WTC11 (cell line): Measurements from ENCODE around the gene DEFB126. TPM values are rescaled to one million over a fixed set of nuclear protein-coding genes. Genes with fewer than 3 reads are reported as not detected.

Experiments used
- ATAC-seq: fragments of 200-7000 bp; cut with Tn5 transposase; 2 replicates; pipeline ENCODE4 v1.10.0; 2021; ENCODE audit warnings: mild to moderate bottlenecking, moderate library complexity
- CTCF ChIA-PET: fragments of 300-600 bp; sonication (Branson Sonifier 250); formaldehyde crosslinking; loops from one replicate; lab custom pipeline; 2021; ENCODE audit warnings: antibody characterized with exemption; lab: Charles Lee
- POLR2A ChIA-PET: fragments of 350-600 bp; sonication (Branson Sonifier 250); formaldehyde crosslinking; loops from one replicate; lab custom pipeline; 2021; ENCODE audit warnings: antibody characterized with exemption; lab: Charles Lee
- DNase-seq: peaks from one replicate; pipeline ENCODE4 v3.0.0; 2021; ENCODE audit warnings: low spot score
- H3K27ac Mint-ChIP-seq: 2 replicates; pipeline ENCODE4 v1.8.0; 2021; ENCODE audit warnings: mixed read lengths
- H3K27me3 Mint-ChIP-seq: 2 replicates; pipeline ENCODE4 v1.8.0; 2021; ENCODE audit warnings: low read depth, mild to moderate bottlenecking, moderate library complexity, mixed read lengths
- H3K36me3 Mint-ChIP-seq: 2 replicates; pipeline ENCODE4 v1.8.0; 2021; ENCODE audit warnings: mixed read lengths
- H3K4me1 Mint-ChIP-seq: 2 replicates; pipeline ENCODE4 v1.8.0; 2022; ENCODE audit warnings: mixed read lengths
- H3K4me3 Mint-ChIP-seq: 2 replicates; pipeline ENCODE4 v1.8.0; 2021; ENCODE audit warnings: mild to moderate bottlenecking, moderate library complexity, mixed read lengths
- H3K9me3 Mint-ChIP-seq: 2 replicates; pipeline ENCODE4 v1.8.0; 2021; ENCODE audit warnings: mixed read lengths
- AFF4 ChIP-seq: sonication (generic); formaldehyde crosslinking; IDR thresholded peaks from 2 replicates; pipeline ENCODE4 v1.8.1; 2023; ENCODE audit warnings: mild to moderate bottlenecking, missing genetic modification reagents, borderline replicate concordance
- ATF3 ChIP-seq: sonication (generic); formaldehyde crosslinking; conservative IDR thresholded peaks from 2 replicates; pipeline ENCODE4 v1.8.1; 2022; ENCODE audit warnings: mild to moderate bottlenecking, missing genetic modification reagents
- ATF6 ChIP-seq: sonication (generic); formaldehyde crosslinking; IDR thresholded peaks from 2 replicates; pipeline ENCODE4 v1.8.1; 2023; ENCODE audit warnings: mild to moderate bottlenecking, missing genetic modification reagents
- CTCF ChIP-seq: fragments of 200-600 bp; IDR thresholded peaks from 2 replicates; pipeline ENCODE4 v1.8.0; 2022; ENCODE audit warnings: antibody characterized with exemption
- E2F1 ChIP-seq: sonication (generic); formaldehyde crosslinking; IDR thresholded peaks from 2 replicates; pipeline ENCODE4 v1.8.0; 2022; ENCODE audit warnings: mild to moderate bottlenecking, missing genetic modification reagents
- ESRRA ChIP-seq: sonication (generic); formaldehyde crosslinking; IDR thresholded peaks from 2 replicates; pipeline ENCODE4 v1.8.1; 2022; ENCODE audit warnings: mild to moderate bottlenecking, missing genetic modification reagents, borderline replicate concordance
- ETV6 ChIP-seq: sonication (generic); formaldehyde crosslinking; IDR thresholded peaks from 2 replicates; pipeline ENCODE4 v1.8.1; 2022; ENCODE audit warnings: mild to moderate bottlenecking, missing genetic modification reagents
- FOXP1 ChIP-seq: sonication (generic); formaldehyde crosslinking; IDR thresholded peaks from 2 replicates; pipeline ENCODE4 v1.8.0; 2022; ENCODE audit warnings: missing genetic modification reagents, mild to moderate bottlenecking, moderate library complexity, borderline replicate concordance
- IRF1 ChIP-seq: sonication (generic); formaldehyde crosslinking; IDR thresholded peaks from 2 replicates; pipeline ENCODE4 v1.8.0; 2023; ENCODE audit warnings: missing genetic modification reagents
- MAX ChIP-seq: sonication (generic); formaldehyde crosslinking; IDR thresholded peaks from 2 replicates; pipeline ENCODE4 v1.8.0; 2022; ENCODE audit warnings: mild to moderate bottlenecking, missing genetic modification reagents
- NFYB ChIP-seq: sonication (generic); formaldehyde crosslinking; conservative IDR thresholded peaks from 2 replicates; pipeline ENCODE4 v1.8.0; 2022; ENCODE audit warnings: low read depth, missing genetic modification reagents
- PREB ChIP-seq: sonication (generic); formaldehyde crosslinking; IDR thresholded peaks from 2 replicates; pipeline ENCODE4 v1.8.1; 2022; ENCODE audit warnings: mild to moderate bottlenecking, missing genetic modification reagents, moderate library complexity, borderline replicate concordance
- RELA ChIP-seq: sonication (generic); formaldehyde crosslinking; IDR thresholded peaks from 2 replicates; pipeline ENCODE4 v1.8.1; 2022; ENCODE audit warnings: missing genetic modification reagents, mild to moderate bottlenecking, borderline replicate concordance
- STAT6 ChIP-seq: sonication (generic); formaldehyde crosslinking; conservative IDR thresholded peaks from 2 replicates; pipeline ENCODE4 v1.8.1; 2023; ENCODE audit warnings: mild to moderate bottlenecking, low read depth, missing genetic modification reagents, moderate library complexity
- TEAD4 ChIP-seq: sonication (generic); formaldehyde crosslinking; IDR thresholded peaks from 2 replicates; pipeline ENCODE4 v1.8.0; 2022; ENCODE audit warnings: mild to moderate bottlenecking, missing genetic modification reagents
- ZNF121 ChIP-seq: sonication (generic); formaldehyde crosslinking; IDR thresholded peaks from 2 replicates; pipeline ENCODE4 v1.8.0; 2023; ENCODE audit warnings: missing genetic modification reagents
- ZNF219 ChIP-seq: sonication (generic); formaldehyde crosslinking; IDR thresholded peaks from 2 replicates; pipeline ENCODE4 v1.8.0; 2023; ENCODE audit warnings: missing genetic modification reagents, mild to moderate bottlenecking, borderline replicate concordance
- ZNF396 ChIP-seq: fragments of 250-450 bp; sonication (Bioruptor Pico); IDR thresholded peaks from 2 replicates; pipeline ENCODE4 v1.8.0; 2021; ENCODE audit warnings: mild to moderate bottlenecking, moderate library complexity, borderline replicate concordance
- ZNF512 ChIP-seq: sonication (generic); formaldehyde crosslinking; IDR thresholded peaks from 2 replicates; pipeline ENCODE4 v1.8.1; 2022; ENCODE audit warnings: missing genetic modification reagents, borderline replicate concordance
- total RNA-seq: library from RNA; stranded (reverse); gene quantifications from 3 replicates; pipeline ENCODE4 v1.2.3, GENCODE V29; 2021

DEFB126 gene
- total RNA-seq, 1 experiment from 2014 or later, result not detected

- no peak for TF ChIP-seq ATF6
- no peak for TF ChIP-seq IRF1 (CRISPR knock-in tag)
- TF ChIP-seq ZNF396, result no peak
- no peak for TF ChIP-seq E2F1 (CRISPR knock-in tag)
- TF ChIP-seq MAX (CRISPR knock-in tag), result no peak
Measured at GRCh38 chr20:103456-103855, 38.9 kb upstream of the DEFB126 start (continued).

GRCh38 chr20:112396-112795 lies 30.0 kb upstream of the DEFB126 start:
- Mint-ChIP-seq H3K36me3 (no peaks in the 10 kb centered on the region), H3K4me3 (no peak overlapping the region), H3K4me1 (no peaks in the 10 kb centered on the region), H3K9me3 (peaks cover 24% of the 10 kb centered on the region), H3K27me3 (peaks cover 72% of the 10 kb centered on the region), H3K27ac (no peak overlapping the region)
- ATAC-seq (no peak), DNase-seq (no peak)
- ChIA-PET CTCF (no interaction called here), POLR2A (no interaction called here)
- no peak for TF ChIP-seq ZNF121 (CRISPR knock-in tag)
- no peak for TF ChIP-seq AFF4 (CRISPR knock-in tag)
- TF ChIP-seq PREB (CRISPR knock-in tag), result no peak
- no peak for TF ChIP-seq ZNF512 (CRISPR knock-in tag)
- TF ChIP-seq RELA (CRISPR knock-in tag), result no peak
- TF ChIP-seq NFYB (CRISPR knock-in tag), result no peak
- no peak for TF ChIP-seq STAT6
- TF ChIP-seq ESRRA (CRISPR knock-in tag), result no peak
- TF ChIP-seq ZNF219 (CRISPR knock-in tag), result no peak
- no peak for TF ChIP-seq FOXP1 (CRISPR knock-in tag)
- TF ChIP-seq ATF3 (CRISPR knock-in tag), result no peak
- TF ChIP-seq ETV6, result no peak
- TF ChIP-seq CTCF, result no peak
- TF ChIP-seq TEAD4 (CRISPR knock-in tag), result no peak
